ENCODE data around the gene PROSER2. TPM values are rescaled to one million over a fixed set of nuclear protein-coding genes. Genes with fewer than 3 reads are reported as not detected.

The PROSER2 gene
- total and polyA plus RNA-seq, 2 of the 13 experiments (the other 11 are each of a cell fraction or from before 2014, with no cell fraction given) = 6.9 to 7.7 TPM

DNA sequence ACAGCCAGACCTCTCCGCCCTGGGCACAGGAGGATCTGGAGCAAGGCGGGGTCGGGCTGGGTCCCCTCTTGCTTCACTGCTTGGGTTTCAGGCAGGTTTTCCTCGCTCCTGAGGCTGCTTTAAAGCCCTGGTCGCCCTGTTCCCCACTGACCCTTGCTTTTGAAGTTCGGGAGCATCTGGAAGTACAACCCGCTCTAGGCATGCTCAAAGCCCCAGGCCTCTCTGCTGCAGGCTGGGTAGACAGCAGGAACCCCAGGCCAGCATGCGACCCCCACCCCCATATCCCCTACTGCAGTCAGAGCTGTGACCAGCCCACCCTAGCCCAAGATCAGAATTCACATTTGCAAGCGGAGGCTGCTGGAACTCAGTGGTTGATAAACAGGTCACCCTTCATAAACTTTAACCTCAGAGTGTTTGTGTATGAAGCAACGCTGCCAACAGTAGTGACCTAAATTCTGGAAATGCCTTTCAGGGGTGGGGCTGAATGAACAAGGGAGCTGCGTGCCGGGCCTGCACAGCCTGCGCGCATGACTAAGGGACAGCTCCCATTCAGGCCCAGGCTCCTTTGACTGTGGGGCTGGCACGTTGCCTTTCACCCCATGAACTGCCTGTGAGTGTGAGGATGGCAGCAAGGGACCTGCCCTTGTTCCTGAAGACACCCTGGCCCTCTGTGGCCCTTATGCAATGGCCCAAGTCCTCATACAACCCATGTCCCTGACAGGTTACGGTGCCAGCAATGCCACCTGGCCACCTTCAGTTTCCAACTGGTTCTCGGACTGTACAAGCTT lies 52.5 kb downstream of the PROSER2 start (continued):
- TF ChIP-seq, protein P1, sequence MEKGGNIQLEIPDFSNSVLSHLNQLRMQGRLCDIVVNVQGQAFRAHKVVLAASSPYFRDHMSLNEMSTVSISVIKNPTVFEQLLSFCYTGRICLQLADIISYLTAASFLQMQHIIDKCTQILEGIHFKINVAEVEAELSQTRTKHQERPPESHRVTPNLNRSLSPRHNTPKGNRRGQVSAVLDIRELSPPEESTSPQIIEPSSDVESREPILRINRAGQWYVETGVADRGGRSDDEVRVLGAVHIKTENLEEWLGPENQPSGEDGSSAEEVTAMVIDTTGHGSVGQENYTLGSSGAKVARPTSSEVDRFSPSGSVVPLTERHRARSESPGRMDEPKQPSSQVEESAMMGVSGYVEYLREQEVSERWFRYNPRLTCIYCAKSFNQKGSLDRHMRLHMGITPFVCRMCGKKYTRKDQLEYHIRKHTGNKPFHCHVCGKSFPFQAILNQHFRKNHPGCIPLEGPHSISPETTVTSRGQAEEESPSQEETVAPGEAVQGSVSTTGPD (CRISPR knock-in tag; IDR thresholded peaks at IDR 0.05) = no peak
- TF ChIP-seq PITX1 (CRISPR knock-in tag; IDR thresholded peaks at IDR 0.05) (no peak), SUZ12 (IDR thresholded peaks at IDR 0.05; ENCODE audit: low read depth, low read length) (no peak), MIER2 (CRISPR knock-in tag; IDR thresholded peaks at IDR 0.05) (peak; percentile 41; the same call in 1 of the 2 replicates), ZIK1 (CRISPR knock-in tag; IDR thresholded peaks at IDR 0.05; ENCODE audit: borderline replicate concordance, low read depth) (0 out of 2 replicates have a peak, but pooled peaks have one; percentile 76), ZSCAN21 (CRISPR knock-in tag; IDR thresholded peaks at IDR 0.05; ENCODE audit: borderline replicate concordance) (peak; percentile 86), ZUFSP (CRISPR knock-in tag; IDR thresholded peaks at IDR 0.05; ENCODE audit: borderline replicate concordance) (no peak), TEAD3 (CRISPR knock-in tag; optimal IDR thresholded peaks at IDR 0.05; ENCODE audit: borderline replicate concordance) (peak; percentile 98), ZNF512 (CRISPR knock-in tag; IDR thresholded peaks at IDR 0.05) (peak; percentile 68; the same call in 1 of the 2 replicates), KAT2B (IDR thresholded peaks at IDR 0.05; ENCODE audit: borderline replicate concordance, low read depth, low read length) (no peak), MBNL3 (CRISPR knock-in tag; conservative IDR thresholded peaks at IDR 0.05) (no peak), KLF13 (CRISPR knock-in tag; IDR thresholded peaks at IDR 0.05) (no peak), NFKBIZ (CRISPR knock-in tag; IDR thresholded peaks at IDR 0.05) (peak; percentile 82; the same call in 1 of the 2 replicates), ZNF333 (CRISPR knock-in tag; IDR thresholded peaks at IDR 0.05; ENCODE audit: borderline replicate concordance) (no peak), NR2C2 (CRISPR knock-in tag; IDR thresholded peaks at IDR 0.05; ENCODE audit: borderline replicate concordance) (peak; percentile 90), AGO1 (IDR thresholded peaks at IDR 0.05; ENCODE audit: low read depth, low read length, poor library complexity, severe bottlenecking) (no peak), BORCS8-MEF2B (CRISPR knock-in tag; IDR thresholded peaks at IDR 0.05) (peak; percentile 74; the same call in 1 of the 2 replicates), SYNCRIP (IDR thresholded peaks at IDR 0.05; ENCODE audit: insufficient read depth, low read depth, low read length) (no peak), THAP11 (CRISPR knock-in tag; IDR thresholded peaks at IDR 0.05) (peak; percentile 51; the same call in 1 of the 2 replicates)
- TF ChIP-seq, protein P2, sequence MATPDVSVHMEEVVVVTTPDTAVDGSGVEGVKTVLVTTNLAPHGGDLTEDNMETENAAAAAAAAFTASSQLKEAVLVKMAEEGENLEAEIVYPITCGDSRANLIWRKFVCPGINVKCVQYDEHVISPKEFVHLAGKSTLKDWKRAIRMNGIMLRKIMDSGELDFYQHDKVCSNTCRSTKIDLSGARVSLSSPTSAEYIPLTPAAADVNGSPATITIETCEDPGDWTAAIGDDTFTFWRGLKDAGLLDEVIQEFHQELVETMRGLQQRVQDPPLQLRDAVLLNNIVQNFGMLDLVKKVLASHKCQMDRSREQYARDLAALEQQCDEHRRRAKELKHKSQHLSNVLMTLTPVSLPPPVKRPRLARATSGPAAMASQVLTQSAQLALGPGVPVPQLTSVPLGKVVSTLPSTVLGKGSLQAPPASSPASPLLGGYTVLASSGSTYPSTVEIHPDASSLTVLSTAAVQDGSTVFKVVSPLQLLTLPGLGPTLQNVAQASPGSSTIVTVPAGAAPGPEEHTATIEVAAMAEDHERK (CRISPR knock-in tag; IDR thresholded peaks at IDR 0.05; ENCODE audit: low read depth) = no peak; the same call in 1 of the 2 replicates
- TF ChIP-seq, protein P3, sequence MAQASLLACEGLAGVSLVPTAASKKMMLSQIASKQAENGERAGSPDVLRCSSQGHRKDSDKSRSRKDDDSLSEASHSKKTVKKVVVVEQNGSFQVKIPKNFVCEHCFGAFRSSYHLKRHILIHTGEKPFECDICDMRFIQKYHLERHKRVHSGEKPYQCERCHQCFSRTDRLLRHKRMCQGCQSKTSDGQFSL (CRISPR knock-in tag; IDR thresholded peaks at IDR 0.05) = no peak

Data from HepG2 (cell line).